Lower leg skin (tissue), 3 donors: ENCODE measurements around the gene SH3RF1.

Experiments used
- POLR2A ChIP-seq, 2 donors: fragments of 450-650 bp; IDR thresholded peaks; one replicate each; pipeline ENCODE4 v1.6.1; 2016 to 2017; ENCODE audit warnings: antibody characterized with exemption in 2 of 2, mild to moderate bottlenecking in 1 of 2, moderate library complexity in 1 of 2
- TF ChIP-seq, protein P1 (sequence below), 3 donors: fragments of 450-650 bp; IDR thresholded peaks; one replicate each; pipeline ENCODE4 v1.5.1; 2016; ENCODE audit warnings: antibody characterized with exemption in 3 of 3, mild to moderate bottlenecking in 3 of 3, moderate library complexity in 2 of 3

GRCh38 chr4:169135776-169136175 lies 135.0 kb downstream of the SH3RF1 start:
- TF ChIP-seq, protein P1, sequence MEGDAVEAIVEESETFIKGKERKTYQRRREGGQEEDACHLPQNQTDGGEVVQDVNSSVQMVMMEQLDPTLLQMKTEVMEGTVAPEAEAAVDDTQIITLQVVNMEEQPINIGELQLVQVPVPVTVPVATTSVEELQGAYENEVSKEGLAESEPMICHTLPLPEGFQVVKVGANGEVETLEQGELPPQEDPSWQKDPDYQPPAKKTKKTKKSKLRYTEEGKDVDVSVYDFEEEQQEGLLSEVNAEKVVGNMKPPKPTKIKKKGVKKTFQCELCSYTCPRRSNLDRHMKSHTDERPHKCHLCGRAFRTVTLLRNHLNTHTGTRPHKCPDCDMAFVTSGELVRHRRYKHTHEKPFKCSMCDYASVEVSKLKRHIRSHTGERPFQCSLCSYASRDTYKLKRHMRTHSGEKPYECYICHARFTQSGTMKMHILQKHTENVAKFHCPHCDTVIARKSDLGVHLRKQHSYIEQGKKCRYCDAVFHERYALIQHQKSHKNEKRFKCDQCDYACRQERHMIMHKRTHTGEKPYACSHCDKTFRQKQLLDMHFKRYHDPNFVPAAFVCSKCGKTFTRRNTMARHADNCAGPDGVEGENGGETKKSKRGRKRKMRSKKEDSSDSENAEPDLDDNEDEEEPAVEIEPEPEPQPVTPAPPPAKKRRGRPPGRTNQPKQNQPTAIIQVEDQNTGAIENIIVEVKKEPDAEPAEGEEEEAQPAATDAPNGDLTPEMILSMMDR (IDR thresholded peaks at IDR 0.05): no peak
- no peak for TF ChIP-seq POLR2A (IDR thresholded peaks at IDR 0.05)
